MCF 10A (cell line): ENCODE data around the gene TNFRSF4. TPM values are rescaled to one million over a fixed set of nuclear protein-coding genes. Genes with fewer than 3 reads are reported as not detected.

Source experiments
- BruUV-seq: library from RNA; stranded (reverse); fragments of 400-500 nt; replicated peaks from 2 replicates; lab custom pipeline; 2021; lab: Mats Ljungman, UMichigan
- CTCF ChIA-PET: fragments of 300-600 bp; sonication (Branson Sonifier 250); formaldehyde crosslinking; extraction: SDS; loops from one replicate; lab custom pipeline; 2021; ENCODE audit warnings: antibody characterized with exemption, inconsistent platforms; lab: Yijun Ruan, JAX
- POLR2A ChIA-PET: fragments of 300-600, 350-650 bp; sonication (Branson Sonifier 250); formaldehyde crosslinking; extraction: SDS; loops from one replicate; lab custom pipeline; 2020; ENCODE audit warnings: antibody characterized with exemption, inconsistent platforms; lab: Yijun Ruan, JAX
- DNase-seq: peaks from one replicate; pipeline ENCODE4 v3.0.0-alpha.2; 2018; ENCODE audit not compliant: unreplicated experiment
- H3K27ac Mint-ChIP-seq: one replicate; pipeline ENCODE4 v1.8.0; 2022; ENCODE audit warnings: mild to moderate bottlenecking, low read depth, mixed read lengths; ENCODE audit not compliant: unreplicated experiment
- H3K27me3 Mint-ChIP-seq: one replicate; pipeline ENCODE4 v1.8.0; 2022; ENCODE audit warnings: mixed read lengths; ENCODE audit not compliant: insufficient read depth, unreplicated experiment
- H3K36me3 Mint-ChIP-seq: one replicate; pipeline ENCODE4 v1.8.0; 2022; ENCODE audit warnings: mild to moderate bottlenecking, moderate library complexity, mixed read lengths; ENCODE audit not compliant: insufficient read depth, unreplicated experiment
- H3K4me1 Mint-ChIP-seq: one replicate; pipeline ENCODE4 v1.8.0; 2022; ENCODE audit warnings: mixed read lengths; ENCODE audit not compliant: insufficient read depth, unreplicated experiment
- H3K4me3 Mint-ChIP-seq: one replicate; pipeline ENCODE4 v1.8.0; 2022; ENCODE audit warnings: mild to moderate bottlenecking, moderate library complexity, mixed read lengths; ENCODE audit not compliant: unreplicated experiment
- H3K9me3 Mint-ChIP-seq: one replicate; pipeline ENCODE4 v1.8.0; 2022; ENCODE audit warnings: mixed read lengths; ENCODE audit not compliant: unreplicated experiment
- CTCF ChIP-seq: fragments of 200-600 bp; IDR thresholded peaks from one replicate; pipeline ENCODE4 v1.8.0; 2022; ENCODE audit warnings: antibody characterized with exemption, mild to moderate bottlenecking; ENCODE audit not compliant: unreplicated experiment
- intact Hi-C: fragments of 100-400 bp; cut with micrococcal nuclease; formaldehyde crosslinking; loops from 2 replicates; pipeline ENCODE4 v1.14.1; 2022
- total RNA-seq: library from RNA; stranded (reverse); gene quantifications from 2 replicates; pipeline ENCODE4 v1.2.3, GENCODE V29; 2022

TNFRSF4 gene
- total RNA-seq, 1 experiment from 2014 or later: not detected

- Mint-ChIP-seq H3K4me3 (no peak overlapping the region), H3K27me3 (peaks cover 29% of the 10 kb centered on the region), H3K27ac (no peak overlapping the region), H3K4me1 (no peaks in the 10 kb centered on the region), H3K36me3 (peaks cover 4% of the 10 kb centered on the region), H3K9me3 (peaks cover 12% of the 10 kb centered on the region)
- CTCF ChIA-PET: no interaction called here
- intact Hi-C loops: no loop called here
- TF ChIP-seq CTCF: no peak
- BruUV-seq: no TSS peak
- DNase-seq: no peak
- POLR2A ChIA-PET: no interaction called here
These were observed 22.2 kb downstream of the TNFRSF4 start for GRCh38 chr1:1191734-1192133.

- Mint-ChIP-seq H3K36me3 (peaks cover 4% of the 10 kb centered on the region), H3K27me3 (peaks cover 29% of the 10 kb centered on the region), H3K27ac (no peak overlapping the region), H3K9me3 (peaks cover 2% of the 10 kb centered on the region), H3K4me3 (no peak overlapping the region), H3K4me1 (no peaks in the 10 kb centered on the region)
- no peak for DNase-seq
- CTCF ChIA-PET: no interaction called here
- POLR2A ChIA-PET: no interaction called here
- intact Hi-C loops: no loop called here
- BruUV-seq: no TSS peak
- TF ChIP-seq CTCF: no peak
These were observed 24.8 kb downstream of the TNFRSF4 start for GRCh38 chr1:1189111-1189510.

GRCh38 chr1:1187938-1188337 lies 26.0 kb downstream of the TNFRSF4 start:
- no peak for TF ChIP-seq CTCF
- no TSS peak for BruUV-seq
- ChIA-PET POLR2A (interaction anchor here (0.6 kb wide), 1 partner anchor 63 kb away, joined by 3 read pairs; no protein-coding TSS in a partner anchor), CTCF (interaction anchor here (0.5 to 0.7 kb wide), 2 partner anchors 22 to 205 kb away, joined by 3 to 5 read pairs; no protein-coding TSS in a partner anchor)
- Mint-ChIP-seq H3K4me1 (no peaks in the 10 kb centered on the region), H3K27me3 (peaks cover 29% of the 10 kb centered on the region), H3K36me3 (peaks cover 4% of the 10 kb centered on the region), H3K9me3 (no peaks in the 10 kb centered on the region), H3K27ac (no peak overlapping the region), H3K4me3 (no peak overlapping the region)
- intact Hi-C loops: no loop called here
- no peak for DNase-seq

GRCh38 chr1:1185101-1185765 lies 28.7 kb downstream of the TNFRSF4 start:
- Mint-ChIP-seq H3K9me3 (no peaks in the 10 kb centered on the region), H3K27ac (no peak overlapping the region), H3K36me3 (peaks cover 4% of the 10 kb centered on the region), H3K4me1 (no peaks in the 10 kb centered on the region), H3K4me3 (no peak overlapping the region), H3K27me3 (peaks cover 16% of the 10 kb centered on the region)
- CTCF ChIA-PET: no interaction called here
- intact Hi-C loops: no loop called here
- POLR2A ChIA-PET: no interaction called here
- DNase-seq: no peak
- TF ChIP-seq CTCF: no peak
- no TSS peak for BruUV-seq
